NCI-H226 (cell line): ENCODE measurements around the gene MAP3K12.
A peak's percentile ranks its signal among the peaks of the same experiment; 100 is the strongest.
"Not testable (repeated sequence)": the region's sequence is repeated elsewhere in the genome, so short reads cannot be mapped to it uniquely, and the experiment has no call there.

Experiments used
- DNase-seq: peaks from one replicate; pipeline ENCODE4 v3.0.0-alpha.2; 2015

The MAP3K12 gene

GRCh38 chr12:53499266-53500141 is at the start of gene MAP3K12:
TSS of gene MAP3K12 (minus strand) at chr12:53499458. CDS start at chr12:53487391, 12,067 bp downstream.
- DNase-seq: peak; percentile 80

GRCh38 chr12:53548354-53548753 is 49.1 kb upstream of the MAP3K12 start:
- DNase-seq: not testable (repeated sequence)

- DNase-seq: peak; percentile 35
Measured at GRCh38 chr12:53543539-53543938, 44.3 kb upstream of the MAP3K12 start.

- DNase-seq: no peak
Measured at GRCh38 chr12:53539526-53539925, 40.3 kb upstream of the MAP3K12 start.

- DNase-seq: no peak
Measured at GRCh38 chr12:53538209-53538689, 39.0 kb upstream of the MAP3K12 start.

- DNase-seq: no peak
Measured at GRCh38 chr12:53536962-53537361, 37.7 kb upstream of the MAP3K12 start.

GRCh38 chr12:53533471-53533870 is 34.2 kb upstream of the MAP3K12 start:
- no peak for DNase-seq

GRCh38 chr12:53532524-53533445 is 33.5 kb upstream of the MAP3K12 start:
- no peak for DNase-seq

GRCh38 chr12:53532021-53532420 is 32.8 kb upstream of the MAP3K12 start:
- no peak for DNase-seq

GRCh38 chr12:53530920-53531319 is 31.7 kb upstream of the MAP3K12 start:
- peak; percentile 60 for DNase-seq

GRCh38 chr12:53530061-53530460 is 30.8 kb upstream of the MAP3K12 start:
- DNase-seq: no peak

GRCh38 chr12:53524476-53524875 is 25.2 kb upstream of the MAP3K12 start:
- DNase-seq: no peak

GRCh38 chr12:53523131-53523530 is 23.9 kb upstream of the MAP3K12 start:
- DNase-seq: no peak

- DNase-seq: peak; percentile 34
Measured at GRCh38 chr12:53518381-53518780, 19.1 kb upstream of the MAP3K12 start.

GRCh38 chr12:53516758-53517455 is 17.6 kb upstream of the MAP3K12 start:
- DNase-seq: no peak

- no peak for DNase-seq
Measured at GRCh38 chr12:53515291-53515680, 16.0 kb upstream of the MAP3K12 start.

- no peak for DNase-seq
Measured at GRCh38 chr12:53514628-53515290, 15.5 kb upstream of the MAP3K12 start.

- DNase-seq: no peak
Measured at GRCh38 chr12:53513712-53514410, 14.6 kb upstream of the MAP3K12 start.

- DNase-seq: no peak
Measured at GRCh38 chr12:53510181-53510812, 11.0 kb upstream of the MAP3K12 start.

GRCh38 chr12:53508534-53509170 is 9.4 kb upstream of the MAP3K12 start:
- peak; percentile 78 for DNase-seq

- no peak for DNase-seq
Measured at GRCh38 chr12:53507603-53507885, 8.3 kb upstream of the MAP3K12 start.
